A549 (cell line): ENCODE measurements around the gene DACH1.

ENCODE experiments used
- FOSB ChIP-seq: fragments of 250-450 bp; sonication (Bioruptor Pico); IDR thresholded peaks from 2 replicates; pipeline ENCODE4 v1.5.0; 2020; ENCODE audit warnings: mild to moderate bottlenecking, moderate library complexity
- JUNB ChIP-seq: fragments of >200 bp; sonication (Bioruptor Twin); formaldehyde crosslinking; IDR thresholded peaks from 2 replicates; pipeline ENCODE4 v1.6.1; 2016
- NFE2L2 ChIP-seq: fragments of 150-350 bp; conservative IDR thresholded peaks from 2 replicates; pipeline ENCODE4 v1.6.1; 2014; ENCODE audit warnings: low read length
- NR3C1 ChIP-seq: fragments of >200 bp; sonication (Bioruptor Twin); formaldehyde crosslinking; IDR thresholded peaks from 3 replicates; pipeline ENCODE4 v1.6.1; 2017
- POLR2A ChIP-seq: IDR thresholded peaks from 2 replicates; pipeline ENCODE4 v1.6.1; 2012; ENCODE audit warnings: mild to moderate bottlenecking, low read length
- POLR2AphosphoS2 ChIP-seq: conservative IDR thresholded peaks from 2 replicates; pipeline ENCODE4 v1.6.1; 2012; ENCODE audit warnings: low read length, improper control_type of control experiment, inconsistent platforms
- RFX5 ChIP-seq: fragments of 450-650 bp; IDR thresholded peaks from 2 replicates; pipeline ENCODE4 v1.7.1; 2014; ENCODE audit warnings: antibody characterized with exemption, mild to moderate bottlenecking, moderate library complexity
- ZSCAN20 ChIP-seq: fragments of 250-450 bp; sonication (Bioruptor Pico); IDR thresholded peaks from 2 replicates; pipeline ENCODE4 v1.8.0; 2022; ENCODE audit warnings: mild to moderate bottlenecking, moderate library complexity
- TF ChIP-seq, protein P1 (sequence below): fragments of >200 bp; sonication (Bioruptor Twin); formaldehyde crosslinking; IDR thresholded peaks from 3 replicates; pipeline ENCODE4 v1.5.1; 2016
- TF ChIP-seq, protein P2 (sequence below): fragments of 450-650 bp; IDR thresholded peaks from 2 replicates; pipeline ENCODE4 v1.6.1; 2014; ENCODE audit warnings: antibody characterized with exemption
- TF ChIP-seq, protein P3 (sequence below): fragments of >200 bp; sonication (Bioruptor Twin); formaldehyde crosslinking; IDR thresholded peaks from 2 replicates; pipeline ENCODE4 v1.6.1; 2016

DNA sequence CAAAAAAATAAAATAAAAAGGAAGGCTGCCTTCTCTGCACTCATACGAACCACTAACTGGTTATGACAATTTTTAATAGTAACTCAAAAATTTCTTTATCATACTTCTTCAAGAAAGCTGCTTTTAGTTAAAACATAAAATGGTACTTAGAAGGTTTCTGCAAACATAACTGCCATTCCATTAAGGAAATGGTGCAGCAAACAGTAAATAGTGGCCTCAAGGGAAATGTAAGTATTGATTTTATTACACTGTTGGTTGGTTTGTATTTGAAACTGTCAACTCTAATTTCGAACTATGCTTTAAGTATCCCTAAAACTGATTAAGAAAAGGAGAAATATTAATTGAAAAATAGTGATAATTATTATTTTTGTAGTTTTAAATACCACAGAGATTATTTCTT, 278.0 kb downstream of the DACH1 start:
- TF ChIP-seq, protein P1, sequence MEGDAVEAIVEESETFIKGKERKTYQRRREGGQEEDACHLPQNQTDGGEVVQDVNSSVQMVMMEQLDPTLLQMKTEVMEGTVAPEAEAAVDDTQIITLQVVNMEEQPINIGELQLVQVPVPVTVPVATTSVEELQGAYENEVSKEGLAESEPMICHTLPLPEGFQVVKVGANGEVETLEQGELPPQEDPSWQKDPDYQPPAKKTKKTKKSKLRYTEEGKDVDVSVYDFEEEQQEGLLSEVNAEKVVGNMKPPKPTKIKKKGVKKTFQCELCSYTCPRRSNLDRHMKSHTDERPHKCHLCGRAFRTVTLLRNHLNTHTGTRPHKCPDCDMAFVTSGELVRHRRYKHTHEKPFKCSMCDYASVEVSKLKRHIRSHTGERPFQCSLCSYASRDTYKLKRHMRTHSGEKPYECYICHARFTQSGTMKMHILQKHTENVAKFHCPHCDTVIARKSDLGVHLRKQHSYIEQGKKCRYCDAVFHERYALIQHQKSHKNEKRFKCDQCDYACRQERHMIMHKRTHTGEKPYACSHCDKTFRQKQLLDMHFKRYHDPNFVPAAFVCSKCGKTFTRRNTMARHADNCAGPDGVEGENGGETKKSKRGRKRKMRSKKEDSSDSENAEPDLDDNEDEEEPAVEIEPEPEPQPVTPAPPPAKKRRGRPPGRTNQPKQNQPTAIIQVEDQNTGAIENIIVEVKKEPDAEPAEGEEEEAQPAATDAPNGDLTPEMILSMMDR, result no peak
- TF ChIP-seq RFX5 (no peak), FOSB (CRISPR knock-in tag) (no peak), POLR2A (no peak), JUNB (no peak), POLR2AphosphoS2 (no peak), ZSCAN20 (CRISPR knock-in tag) (no peak), NR3C1 (no peak), NFE2L2 (no peak)
- TF ChIP-seq, protein P2, sequence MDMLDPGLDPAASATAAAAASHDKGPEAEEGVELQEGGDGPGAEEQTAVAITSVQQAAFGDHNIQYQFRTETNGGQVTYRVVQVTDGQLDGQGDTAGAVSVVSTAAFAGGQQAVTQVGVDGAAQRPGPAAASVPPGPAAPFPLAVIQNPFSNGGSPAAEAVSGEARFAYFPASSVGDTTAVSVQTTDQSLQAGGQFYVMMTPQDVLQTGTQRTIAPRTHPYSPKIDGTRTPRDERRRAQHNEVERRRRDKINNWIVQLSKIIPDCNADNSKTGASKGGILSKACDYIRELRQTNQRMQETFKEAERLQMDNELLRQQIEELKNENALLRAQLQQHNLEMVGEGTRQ, result no peak
- TF ChIP-seq, protein P3, sequence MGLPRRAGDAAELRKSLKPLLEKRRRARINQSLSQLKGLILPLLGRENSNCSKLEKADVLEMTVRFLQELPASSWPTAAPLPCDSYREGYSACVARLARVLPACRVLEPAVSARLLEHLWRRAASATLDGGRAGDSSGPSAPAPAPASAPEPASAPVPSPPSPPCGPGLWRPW, result no peak
